K562 (cell line): ENCODE measurements around the gene MICOS13. TPM values are rescaled to one million over a fixed set of nuclear protein-coding genes. Genes with fewer than 3 reads are reported as not detected.

Source experiments
- ADNP ChIP-seq: fragments of 200-800 bp; sonication (Bioruptor generic); IDR thresholded peaks from 2 replicates; pipeline ENCODE4 v1.6.1; 2016; ENCODE audit warnings: missing genetic modification characterization, missing compliant biosample characterization
- FOXA3 ChIP-seq, 2 experiments: fragments of 450-650 bp in 1 of 2; sonication (generic) in 1 of 2; formaldehyde crosslinking; IDR thresholded peaks in 1 of 2; conservative IDR thresholded peaks in 1 of 2; 2 replicates each; pipeline versions ENCODE4 v1.4.0 to v1.8.0; 2020 to 2022; ENCODE audit warnings: mild to moderate bottlenecking in 2 of 2, missing genetic modification reagents in 1 of 2
- FOXK2 ChIP-seq, 2 experiments: fragments of 450-650 bp; IDR thresholded peaks in 1 of 2; conservative IDR thresholded peaks in 1 of 2; 2 replicates each; pipeline ENCODE4 v1.6.1; 2016; ENCODE audit warnings: low read depth in 2 of 2, mild to moderate bottlenecking in 1 of 2
- HNRNPUL1 ChIP-seq: fragments of 200-400 bp; formaldehyde crosslinking; IDR thresholded peaks from 2 replicates; pipeline ENCODE4 v1.6.1; 2017; ENCODE audit warnings: low read length
- KLF10 ChIP-seq: fragments of 250-450 bp; sonication (Bioruptor Pico); IDR thresholded peaks from 2 replicates; pipeline ENCODE4 v1.6.1; 2021; ENCODE audit warnings: matching md5 sums
- LCOR ChIP-seq: sonication (generic); formaldehyde crosslinking; IDR thresholded peaks from 2 replicates; pipeline ENCODE4 v1.8.0; 2022; ENCODE audit warnings: mild to moderate bottlenecking, missing genetic modification reagents
- OTX1 ChIP-seq: fragments of 450-650 bp; formaldehyde crosslinking; IDR thresholded peaks from 2 replicates; pipeline ENCODE4 v1.4.0; 2022; ENCODE audit warnings: mild to moderate bottlenecking
- PHTF2 ChIP-seq: fragments of 250-450 bp; sonication (Bioruptor Pico); IDR thresholded peaks from 2 replicates; pipeline ENCODE4 v1.5.0; 2021; ENCODE audit warnings: mild to moderate bottlenecking
- POLR2G ChIP-seq: fragments of 200-400 bp; formaldehyde crosslinking; IDR thresholded peaks from 2 replicates; pipeline ENCODE4 v1.6.1; 2017; ENCODE audit warnings: low read depth, mild to moderate bottlenecking, antibody characterized with exemption, low read length, moderate library complexity
- RBM34 ChIP-seq: fragments of 200-400 bp; formaldehyde crosslinking; IDR thresholded peaks from 2 replicates; pipeline ENCODE4 v1.6.1; 2018; ENCODE audit warnings: low read length, borderline replicate concordance; ENCODE audit not compliant: insufficient read depth
- RREB1 ChIP-seq: fragments of 250-450 bp; sonication (Bioruptor Pico); IDR thresholded peaks from 2 replicates; pipeline ENCODE4 v1.4.0; 2020
- SMAD3 ChIP-seq: fragments of 450-650 bp; formaldehyde crosslinking; conservative IDR thresholded peaks from 2 replicates; pipeline ENCODE4 v1.4.0; 2020; ENCODE audit warnings: mild to moderate bottlenecking
- SMAD4 ChIP-seq: fragments of 250-450 bp; sonication (Bioruptor Pico); conservative IDR thresholded peaks from 2 replicates; pipeline ENCODE4 v1.8.0; 2021; ENCODE audit warnings: inconsistent platforms, mild to moderate bottlenecking, moderate library complexity
- TCF3 ChIP-seq: sonication (generic); formaldehyde crosslinking; IDR thresholded peaks from 2 replicates; pipeline ENCODE4 v1.4.0; 2020; ENCODE audit warnings: mild to moderate bottlenecking, missing genetic modification reagents
- ZFX ChIP-seq: sonication (generic); formaldehyde crosslinking; IDR thresholded peaks from 2 replicates; pipeline ENCODE4 v1.8.0; 2022; ENCODE audit warnings: mild to moderate bottlenecking, missing genetic modification reagents, moderate library complexity
- ZNF143 ChIP-seq: sonication (generic); formaldehyde crosslinking; IDR thresholded peaks from 2 replicates; pipeline ENCODE4 v1.9.0; 2022; ENCODE audit warnings: mild to moderate bottlenecking, missing genetic modification reagents
- polyA plus RNA-seq, 8 experiments: library from polyadenylated mRNA; depleted of rRNA in 4 of 8; stranded (reverse) in 5 of 8; unstranded in 3 of 8; fragments of >200 nt; fragmentation: Nextera tagmentation in 2 of 8; fragmentation: Illumina TruSeq in 1 of 8; extraction: Ambion mirVana in 2 of 8; extraction: Trizol in 1 of 8; gene quantifications; 2 replicates each; pipeline versions ENCODE4 v1.2.1 to v1.2.3, GENCODE V29; 2011 to 2014; ENCODE audit warnings: inconsistent platforms in 1 of 8, missing spikeins in 1 of 8
- total RNA-seq, 7 experiments: library from RNA; depleted of rRNA in 6 of 7; stranded (reverse); fragments of >200 nt in 6 of 7; fragmentation: Illumina TruSeq in 2 of 7; extraction: Trizol in 2 of 7; gene quantifications; 2 replicates each; pipeline versions ENCODE4 v1.2.1 to v1.2.3, GENCODE V29; 2011 to 2021; ENCODE audit warnings: low replicate concordance in 1 of 7

The MICOS13 gene
- total and polyA plus RNA-seq, 9 of the 15 experiments (the other 6 are each of a cell fraction or from before 2014, with no cell fraction given), result 15.5 to 220 (median 49.4) TPM

GRCh38 chr19:5717215-5717935, 37.1 kb upstream of the MICOS13 start (continued):
- TF ChIP-seq ZNF143 (CRISPR knock-in tag) (0 out of 2 replicates have a peak, but pooled peaks have one; percentile 12), KLF10 (CRISPR knock-in tag) (no peak), SMAD3 (CRISPR knock-in tag) (no peak), ADNP (no peak), HNRNPUL1 (no peak), SMAD4 (CRISPR knock-in tag) (no peak), POLR2G (0 out of 2 replicates have a peak, but pooled peaks have one; percentile 9), RREB1 (no peak), ZFX (CRISPR knock-in tag) (0 out of 2 replicates have a peak, but pooled peaks have one; percentile 32), OTX1 (CRISPR knock-in tag) (no peak), TCF3 (CRISPR knock-in tag) (no peak), LCOR (CRISPR knock-in tag) (0 out of 2 replicates have a peak, but pooled peaks have one; percentile 39), RBM34 (no peak), PHTF2 (CRISPR knock-in tag) (no peak), FOXA3 (CRISPR knock-in tag; conservative IDR thresholded peaks at IDR 0.05 in 1 of 2, IDR thresholded peaks at IDR 0.05 in 1 of 2) (0 out of 4 replicates have a peak, but pooled peaks of 1 of the 2 experiments have one; percentile 23), FOXK2 (conservative IDR thresholded peaks at IDR 0.05 in 1 of 2, IDR thresholded peaks at IDR 0.05 in 1 of 2; ENCODE audit: low read depth in 2 of 2) (no peak)
